Mucosa of gallbladder (tissue), 1 donor: ENCODE measurements around the gene EPS8. TPM values are rescaled to one million over a fixed set of nuclear protein-coding genes. Genes with fewer than 3 reads are reported as not detected.

Experiments used
- DNase-seq: peaks from one replicate; pipeline ENCODE4 v3.0.0-alpha.2; 2020; ENCODE audit warnings: low spot score
- total RNA-seq: library from RNA; stranded (reverse); gene quantifications from one replicate; pipeline ENCODE4 v1.2.1, GENCODE V29; 2021
- donor health status: DM: no; HTN: no; CAD: no.

EPS8 gene
- total RNA-seq, 1 donor from 2014 or later: 150 TPM

GRCh38 chr12:15717940-15718567, 71.1 kb downstream of the EPS8 start:
- no peak for DNase-seq

GRCh38 chr12:15716581-15716980, 72.6 kb downstream of the EPS8 start:
- DNase-seq: no peak

- DNase-seq: no peak
Observed at GRCh38 chr12:15714256-15714655, 74.9 kb downstream of the EPS8 start.

GRCh38 chr12:15712823-15713660, 76.1 kb downstream of the EPS8 start:
- peak; percentile 84 for DNase-seq

GRCh38 chr12:15712160-15712559, 77.0 kb downstream of the EPS8 start:
- no peak for DNase-seq

- no peak for DNase-seq
Observed at GRCh38 chr12:15710860-15711510, 78.2 kb downstream of the EPS8 start.

- no peak for DNase-seq
Observed at GRCh38 chr12:15709551-15709950, 79.6 kb downstream of the EPS8 start.

GRCh38 chr12:15708396-15709076, 80.7 kb downstream of the EPS8 start:
- DNase-seq: no peak

GRCh38 chr12:15707516-15708199, 81.5 kb downstream of the EPS8 start:
- no peak for DNase-seq

- peak; percentile 77 for DNase-seq
Observed at GRCh38 chr12:15706010-15706676, 83.0 kb downstream of the EPS8 start.

GRCh38 chr12:15705606-15706005, 83.6 kb downstream of the EPS8 start:
- DNase-seq: no peak

- DNase-seq: no peak
Observed at GRCh38 chr12:15702276-15702675, 86.9 kb downstream of the EPS8 start.

- DNase-seq: no peak
Observed at GRCh38 chr12:15701631-15702156, 87.5 kb downstream of the EPS8 start.

GRCh38 chr12:15701206-15701605, 88.0 kb downstream of the EPS8 start:
- DNase-seq: no peak

- DNase-seq: no peak
Observed at GRCh38 chr12:15700595-15700994, 88.6 kb downstream of the EPS8 start.

GRCh38 chr12:15699886-15700285, 89.3 kb downstream of the EPS8 start:
- no peak for DNase-seq

- peak; percentile 37 for DNase-seq
Observed at GRCh38 chr12:15698377-15698871, 90.8 kb downstream of the EPS8 start.

GRCh38 chr12:15697201-15697600, 92.0 kb downstream of the EPS8 start:
- DNase-seq: no peak

- no peak for DNase-seq
Observed at GRCh38 chr12:15693228-15693911, 95.8 kb downstream of the EPS8 start.

GRCh38 chr12:15691388-15691787, 97.8 kb downstream of the EPS8 start:
- no peak for DNase-seq
